HL-60 (cell line): Measurements from ENCODE around the gene KIAA1671.

Source experiments
- DNase-seq, 2 experiments: peaks; one replicate each; pipeline ENCODE4 v3.0.0-alpha.2; 2010 to 2020; ENCODE audit warnings: low read depth in 1 of 2, low spot score in 1 of 2
- H3K27ac ChIP-seq: fragments of 250-450 bp; sonication (Bioruptor Pico); replicated peaks from 2 replicates; pipeline ENCODE4 v1.5.1; 2020; ENCODE audit warnings: mild to moderate bottlenecking, moderate library complexity
- H3K27me3 ChIP-seq: fragments of 250-450 bp; sonication (Bioruptor Pico); 2 replicates; pipeline ENCODE4 v1.5.1; 2021; ENCODE audit warnings: mild to moderate bottlenecking, moderate library complexity; ENCODE audit not compliant: insufficient read depth, poor library complexity, severe bottlenecking
- H3K4me3 ChIP-seq: replicated peaks from 2 replicates; pipeline ENCODE4 v1.5.1; 2011; ENCODE audit warnings: mild to moderate bottlenecking, control low read depth, low read length; ENCODE audit not compliant: insufficient read depth
- CTCF ChIP-seq: IDR thresholded peaks from one replicate; pipeline ENCODE4 v1.5.1; 2011; ENCODE audit warnings: low read length, control low read depth, inconsistent platforms; ENCODE audit not compliant: insufficient read depth
- GABPA ChIP-seq: IDR thresholded peaks from 2 replicates; pipeline ENCODE4 v1.6.1; 2012; ENCODE audit warnings: low read depth
- POLR2AphosphoS5 ChIP-seq: IDR thresholded peaks from 2 replicates; pipeline ENCODE4 v1.6.1; 2012; ENCODE audit warnings: low read depth
- REST ChIP-seq: IDR thresholded peaks from 2 replicates; pipeline ENCODE4 v1.6.1; 2012; ENCODE audit warnings: low read depth; ENCODE audit not compliant: insufficient replicate concordance
- SPI1 ChIP-seq: IDR thresholded peaks from 2 replicates; pipeline ENCODE4 v1.6.1; 2012; ENCODE audit warnings: low read depth, mild to moderate bottlenecking, borderline replicate concordance

The KIAA1671 gene

GRCh38 chr22:24982301-24983056, 30.0 kb downstream of the KIAA1671 start:
- no peak for DNase-seq
- H3K27ac ChIP-seq: no peak overlapping the region
- no peak overlapping the region for H3K4me3 ChIP-seq
- no peak for TF ChIP-seq REST
- TF ChIP-seq CTCF: no peak
- no peak for TF ChIP-seq SPI1
- TF ChIP-seq POLR2AphosphoS5: no peak
- TF ChIP-seq GABPA: no peak
- H3K27me3 ChIP-seq: no peaks in the 10 kb centered on the region

GRCh38 chr22:24983151-24983550, 30.6 kb downstream of the KIAA1671 start:
- TF ChIP-seq POLR2AphosphoS5 (no peak), REST (no peak), CTCF (no peak)
- no peak for DNase-seq
- H3K4me3 ChIP-seq: no peak overlapping the region
- no peak overlapping the region for H3K27ac ChIP-seq
- H3K27me3 ChIP-seq: no peaks in the 10 kb centered on the region

- no peak for DNase-seq
- no peaks in the 10 kb centered on the region for H3K27me3 ChIP-seq
- TF ChIP-seq CTCF: no peak
- H3K4me3 ChIP-seq: no peak overlapping the region
- H3K27ac ChIP-seq: no peak overlapping the region
Measured at GRCh38 chr22:24984122-24984521, 31.6 kb downstream of the KIAA1671 start.

- TF ChIP-seq CTCF (no peak), POLR2AphosphoS5 (no peak), REST (no peak), GABPA (no peak), SPI1 (no peak)
- no peak overlapping the region for H3K27ac ChIP-seq
- DNase-seq: no peak
- H3K4me3 ChIP-seq: no peak overlapping the region
- no peaks in the 10 kb centered on the region for H3K27me3 ChIP-seq
Measured at GRCh38 chr22:24985826-24986214, 33.3 kb downstream of the KIAA1671 start.
